Transverse colon (tissue), 4 donors: ENCODE measurements around the gene ERFE. TPM values are rescaled to one million over a fixed set of nuclear protein-coding genes. Genes with fewer than 3 reads are reported as not detected.

ENCODE experiments used
- DNase-seq: peaks from one replicate; pipeline ENCODE4 v3.0.0-alpha.2; 2019
- H3K27ac ChIP-seq, 4 donors: fragments of 200-600 bp; sonication (generic); 2 replicates each; pipeline ENCODE4 v1.5.1; 2016 to 2018; ENCODE audit warnings: inconsistent platforms in 4 of 4
- H3K27me3 ChIP-seq: fragments of 200-600 bp; sonication (generic); 2 replicates; pipeline ENCODE4 v1.5.1; 2017; ENCODE audit warnings: inconsistent platforms
- H3K36me3 ChIP-seq, 4 donors: fragments of 200-600 bp; sonication (generic); 2 replicates each; pipeline ENCODE4 v1.5.1; 2017 to 2019; ENCODE audit warnings: inconsistent platforms in 4 of 4
- H3K4me1 ChIP-seq, 4 donors: fragments of 200-600 bp; sonication (generic); 2 replicates each; pipeline ENCODE4 v1.5.1; 2017 to 2020; ENCODE audit warnings: inconsistent platforms in 4 of 4
- H3K4me3 ChIP-seq, 4 donors: fragments of 200-600 bp; sonication (generic); 1 replicate in 1 of 4; 2 replicates in 3 of 4; pipeline versions ENCODE4 v1.5.1 to v1.6.1; 2017 to 2019; ENCODE audit warnings: inconsistent platforms in 4 of 4
- H3K9me3 ChIP-seq, 2 donors: fragments of 200-600 bp; sonication (generic); 2 replicates each; pipeline ENCODE4 v1.5.1; 2017 to 2019; ENCODE audit warnings: inconsistent platforms in 2 of 2
- EP300 ChIP-seq: sonication (generic); formaldehyde crosslinking; IDR thresholded peaks from one replicate; pipeline ENCODE4 v1.6.1; 2017; ENCODE audit warnings: antibody characterized with exemption, low read depth
- POLR2A ChIP-seq: fragments of 450-650 bp; IDR thresholded peaks from one replicate; pipeline ENCODE4 v1.6.1; 2016; ENCODE audit warnings: antibody characterized with exemption, mild to moderate bottlenecking, moderate library complexity
- POLR2AphosphoS5 ChIP-seq, 3 donors: sonication (generic); formaldehyde crosslinking; IDR thresholded peaks; one replicate each; pipeline ENCODE4 v1.6.1; 2016; ENCODE audit warnings: antibody characterized with exemption in 3 of 3
- WGBS, 2 donors: methylation state at CpG; one replicate each; pipeline ENCODE4 v1.1.5; 2018; ENCODE audit warnings: low coverage in 1 of 2; 5-methylcytosine and 5-hydroxymethylcytosine counted together
- in situ Hi-C, 4 donors: fragments of 200-750 bp; cut with MboI; loops; one replicate each; pipeline versions ENCODE4 v1.15.0 to v1.15.1; 2017; ENCODE audit warnings: low sequenced_read_pairs in 3 of 4, low pct_ligation_motif_present in 1 of 4, low pct_unique_long_range_greater_than_20kb in 1 of 4
- intact Hi-C: fragments of 100-400 bp; cut with DNase I; formaldehyde crosslinking; loops from one replicate; pipeline ENCODE4 v1.15.1; 2023; ENCODE audit warnings: low total_unique reads
- total RNA-seq, 4 donors: library from RNA; depleted of rRNA; stranded (reverse); fragments of >200 nt; gene quantifications; one replicate each; pipeline ENCODE4 v1.1.0, GENCODE V29; 2016
- TF ChIP-seq, protein P1 (sequence below), 5 experiments: fragments of 200-600 bp in 3 of 5; fragments of 450-650 bp in 2 of 5; sonication (generic) in 3 of 5; IDR thresholded peaks; 1 replicate in 2 of 5; 2 replicates in 3 of 5; pipeline ENCODE4 v1.5.1; 2016 to 2017; ENCODE audit warnings: antibody characterized with exemption in 5 of 5, inconsistent platforms in 3 of 5, mild to moderate bottlenecking in 2 of 5, moderate library complexity in 1 of 5

ERFE gene
- total RNA-seq, 4 donors from 2014 or later, result 0.41 TPM; not detected in 3

DNA sequence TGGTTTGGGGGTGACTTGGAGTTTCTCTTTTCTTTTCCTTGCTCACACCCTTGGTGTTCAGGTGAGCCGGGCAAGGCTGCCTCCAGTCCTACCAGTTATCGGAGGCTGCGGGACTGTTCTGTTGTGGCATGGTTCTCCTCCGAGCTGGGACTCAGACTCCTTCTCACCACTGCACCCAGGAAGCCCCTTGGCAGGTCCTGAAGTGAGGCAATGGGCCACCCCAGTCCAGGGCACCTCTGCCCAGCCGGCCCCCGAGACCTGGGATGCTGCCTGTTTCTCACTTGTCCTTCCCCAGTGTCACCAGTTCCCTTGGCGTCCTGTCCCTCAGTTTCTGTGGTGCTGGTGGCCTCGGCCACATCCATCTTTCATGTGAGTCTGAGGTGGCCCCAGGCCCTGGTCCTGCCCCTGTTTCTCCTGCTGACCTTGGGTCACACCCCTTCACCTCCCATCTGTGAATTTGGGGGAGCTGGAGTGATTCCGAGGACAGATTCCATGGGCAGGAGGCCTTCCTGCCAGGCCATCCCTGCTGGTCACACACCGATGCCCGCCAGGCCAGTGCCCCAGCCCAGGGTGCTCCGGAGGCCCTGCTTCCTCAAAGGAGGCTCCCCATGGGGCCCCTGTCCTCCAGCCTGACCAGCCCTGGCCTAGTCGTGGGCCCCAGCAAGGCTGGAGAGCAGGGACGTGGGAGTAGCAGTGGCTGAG lies 26.9 kb upstream of the ERFE start:
- intact Hi-C loops, result no loop called here
- no peak overlapping the region for H3K27ac ChIP-seq
- in situ Hi-C loops, result no loop called here
- WGBS, 2 donors, result 80 to 88% methylated on average over 4 to 10 of the region's 14 CpGs
- no peak overlapping the region for H3K4me3 ChIP-seq
- H3K9me3 ChIP-seq, result no peaks in the 10 kb centered on the region
- TF ChIP-seq EP300 (no peak), POLR2A (no peak), POLR2AphosphoS5 (IDR thresholded peaks at IDR 0.05) (no peak)
- TF ChIP-seq, protein P1, sequence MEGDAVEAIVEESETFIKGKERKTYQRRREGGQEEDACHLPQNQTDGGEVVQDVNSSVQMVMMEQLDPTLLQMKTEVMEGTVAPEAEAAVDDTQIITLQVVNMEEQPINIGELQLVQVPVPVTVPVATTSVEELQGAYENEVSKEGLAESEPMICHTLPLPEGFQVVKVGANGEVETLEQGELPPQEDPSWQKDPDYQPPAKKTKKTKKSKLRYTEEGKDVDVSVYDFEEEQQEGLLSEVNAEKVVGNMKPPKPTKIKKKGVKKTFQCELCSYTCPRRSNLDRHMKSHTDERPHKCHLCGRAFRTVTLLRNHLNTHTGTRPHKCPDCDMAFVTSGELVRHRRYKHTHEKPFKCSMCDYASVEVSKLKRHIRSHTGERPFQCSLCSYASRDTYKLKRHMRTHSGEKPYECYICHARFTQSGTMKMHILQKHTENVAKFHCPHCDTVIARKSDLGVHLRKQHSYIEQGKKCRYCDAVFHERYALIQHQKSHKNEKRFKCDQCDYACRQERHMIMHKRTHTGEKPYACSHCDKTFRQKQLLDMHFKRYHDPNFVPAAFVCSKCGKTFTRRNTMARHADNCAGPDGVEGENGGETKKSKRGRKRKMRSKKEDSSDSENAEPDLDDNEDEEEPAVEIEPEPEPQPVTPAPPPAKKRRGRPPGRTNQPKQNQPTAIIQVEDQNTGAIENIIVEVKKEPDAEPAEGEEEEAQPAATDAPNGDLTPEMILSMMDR (IDR thresholded peaks at IDR 0.05), result no peak
- no peak for DNase-seq
- no peaks in the 10 kb centered on the region for H3K36me3 ChIP-seq
- peaks cover 0 to 7% (median 0%) of the 10 kb centered on the region in 4 donors for H3K4me1 ChIP-seq
- no peaks in the 10 kb centered on the region for H3K27me3 ChIP-seq

DNA sequence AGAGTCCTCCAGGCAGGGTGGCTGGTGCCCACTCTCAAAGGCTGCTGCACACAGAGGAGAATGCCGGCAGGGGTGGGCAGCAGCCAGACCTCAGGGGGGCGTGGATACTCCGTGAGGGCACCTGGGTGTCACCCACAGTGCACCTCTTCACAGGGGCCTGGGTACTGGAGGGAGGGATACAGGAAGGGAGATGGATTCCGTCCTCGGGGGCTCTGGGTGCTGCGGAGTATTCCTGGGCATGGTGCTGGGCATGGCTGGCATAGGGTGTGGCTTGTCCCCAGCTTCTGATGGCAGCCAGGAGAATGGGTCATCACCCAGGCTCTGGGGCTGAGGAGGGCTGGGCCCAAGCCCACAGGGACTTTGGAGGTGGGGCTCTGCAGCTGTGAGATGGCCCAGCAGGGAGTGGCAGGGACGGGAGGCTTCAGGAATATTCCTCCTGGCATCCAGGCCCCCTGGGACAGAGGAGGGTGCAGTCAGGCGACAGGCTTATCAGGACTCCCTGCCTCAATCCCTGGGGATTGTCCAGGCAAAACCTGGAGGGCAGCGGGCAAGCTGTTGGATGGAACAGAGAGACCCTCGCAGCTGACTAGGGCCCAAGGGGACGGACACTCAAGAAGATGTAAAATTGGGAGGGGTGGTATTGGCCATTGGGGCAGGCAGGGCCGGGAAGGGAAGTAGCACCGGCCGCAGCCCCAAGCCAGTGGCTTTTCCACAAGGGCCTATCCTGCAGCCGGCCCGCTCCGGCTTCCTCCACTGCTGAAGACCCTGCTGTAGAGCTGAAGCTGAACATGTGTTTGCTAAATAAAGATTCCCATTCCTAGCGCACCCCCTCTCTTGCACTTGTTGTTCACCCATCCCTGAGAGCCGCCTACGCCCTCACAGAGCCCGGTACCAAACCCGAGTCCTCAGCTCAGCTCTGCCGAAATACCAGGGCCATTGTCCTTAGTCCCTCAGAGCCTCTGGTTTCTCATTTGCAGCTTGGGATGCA lies 26.0 kb upstream of the ERFE start:
- TF ChIP-seq, protein P1 (IDR thresholded peaks at IDR 0.05), result no peak
- TF ChIP-seq POLR2A (no peak), EP300 (no peak), POLR2AphosphoS5 (IDR thresholded peaks at IDR 0.05) (no peak)
- no peaks in the 10 kb centered on the region for H3K9me3 ChIP-seq
- 86 to 89% methylated on average over 3 to 23 of the region's 23 CpGs for WGBS, 2 donors
- no peak overlapping the region for H3K27ac ChIP-seq
- no peaks in the 10 kb centered on the region for H3K27me3 ChIP-seq
- no peaks in the 10 kb centered on the region for H3K4me1 ChIP-seq
- H3K36me3 ChIP-seq, result no peaks in the 10 kb centered on the region
- H3K4me3 ChIP-seq, result no peak overlapping the region
- in situ Hi-C loops, result no loop called here
- DNase-seq, result no peak
- intact Hi-C loops, result no loop called here

DNA sequence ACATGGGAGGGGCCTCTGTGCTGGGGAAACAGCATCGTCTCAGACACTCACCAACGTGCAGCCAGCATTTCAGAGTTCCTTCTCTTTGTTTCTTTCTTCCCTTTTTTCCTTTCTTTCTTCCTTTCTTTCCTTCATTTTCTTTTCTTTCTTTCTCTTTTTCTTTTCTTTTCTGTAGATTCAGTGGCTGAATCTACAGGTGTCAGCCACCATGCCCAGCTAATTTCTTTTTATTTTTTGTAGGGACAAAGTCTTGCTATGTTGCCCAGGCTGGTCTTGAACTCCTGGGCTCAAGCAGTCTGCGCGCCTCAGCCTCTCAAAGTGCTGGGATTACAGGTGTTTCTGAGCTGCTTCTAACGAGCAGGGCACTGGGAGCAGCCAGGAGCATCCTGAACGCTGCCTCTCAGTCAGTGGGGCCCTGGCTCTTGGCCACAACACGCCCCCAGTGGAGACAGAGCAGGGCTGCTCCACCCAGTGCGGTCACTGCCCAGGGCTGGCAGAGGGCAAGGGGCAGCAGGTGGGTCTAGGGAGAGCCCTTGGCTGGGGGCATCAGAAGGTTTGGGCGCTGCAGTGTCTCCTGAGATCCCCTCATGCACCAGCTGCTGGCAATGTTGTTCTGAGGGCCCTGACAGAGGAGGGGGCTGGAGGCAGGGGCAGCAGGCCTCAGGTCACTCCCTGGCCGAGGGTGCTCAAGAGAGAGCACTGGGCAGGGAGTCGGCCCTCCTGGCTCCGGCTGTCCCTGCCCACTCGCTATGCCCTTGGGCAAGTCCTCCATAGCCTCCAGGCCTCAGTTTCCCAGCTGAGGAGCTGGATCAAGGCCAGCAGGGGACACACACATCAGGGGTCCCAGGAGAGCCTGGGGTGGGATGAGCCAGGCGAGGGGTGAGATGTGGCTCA lies 25.0 kb upstream of the ERFE start:
- 61 to 70% methylated on average over 4 to 9 of the region's 14 CpGs for WGBS, 2 donors
- intact Hi-C loops (no loop called here), in situ Hi-C loops (no loop called here)
- no peak overlapping the region for H3K4me3 ChIP-seq
- no peaks in the 10 kb centered on the region for H3K9me3 ChIP-seq
- no peak overlapping the region for H3K27ac ChIP-seq
- TF ChIP-seq EP300 (no peak), POLR2AphosphoS5 (IDR thresholded peaks at IDR 0.05) (no peak), POLR2A (no peak)
- TF ChIP-seq, protein P1 (IDR thresholded peaks at IDR 0.05), result no peak
- no peak for DNase-seq
- no peaks in the 10 kb centered on the region for H3K36me3 ChIP-seq
- H3K27me3 ChIP-seq, result no peaks in the 10 kb centered on the region
- H3K4me1 ChIP-seq, result peaks cover 0 to 5% (median 3%) of the 10 kb centered on the region in 4 donors
